Measurements from ENCODE around the gene KDELR1.

- no peak for TF ChIP-seq CTCF (IDR thresholded peaks at IDR 0.05)
- no peak for TF ChIP-seq POLR2A (IDR thresholded peaks at IDR 0.05)
- TF ChIP-seq POLR2AphosphoS5 (IDR thresholded peaks at IDR 0.05): no peak
These were observed 12.3 kb upstream of the KDELR1 start for GRCh38 chr19:48403606-48404005.

Measured in breast epithelium (tissue), 3 donors.